Measurements from ENCODE around the gene MAGI2. TPM values are rescaled to one million over a fixed set of nuclear protein-coding genes. Genes with fewer than 3 reads are reported as not detected.

Gene MAGI2
- total and polyA plus RNA-seq, 4 donors: 0.37 to 4.1 (median 1.4) TPM

DNA sequence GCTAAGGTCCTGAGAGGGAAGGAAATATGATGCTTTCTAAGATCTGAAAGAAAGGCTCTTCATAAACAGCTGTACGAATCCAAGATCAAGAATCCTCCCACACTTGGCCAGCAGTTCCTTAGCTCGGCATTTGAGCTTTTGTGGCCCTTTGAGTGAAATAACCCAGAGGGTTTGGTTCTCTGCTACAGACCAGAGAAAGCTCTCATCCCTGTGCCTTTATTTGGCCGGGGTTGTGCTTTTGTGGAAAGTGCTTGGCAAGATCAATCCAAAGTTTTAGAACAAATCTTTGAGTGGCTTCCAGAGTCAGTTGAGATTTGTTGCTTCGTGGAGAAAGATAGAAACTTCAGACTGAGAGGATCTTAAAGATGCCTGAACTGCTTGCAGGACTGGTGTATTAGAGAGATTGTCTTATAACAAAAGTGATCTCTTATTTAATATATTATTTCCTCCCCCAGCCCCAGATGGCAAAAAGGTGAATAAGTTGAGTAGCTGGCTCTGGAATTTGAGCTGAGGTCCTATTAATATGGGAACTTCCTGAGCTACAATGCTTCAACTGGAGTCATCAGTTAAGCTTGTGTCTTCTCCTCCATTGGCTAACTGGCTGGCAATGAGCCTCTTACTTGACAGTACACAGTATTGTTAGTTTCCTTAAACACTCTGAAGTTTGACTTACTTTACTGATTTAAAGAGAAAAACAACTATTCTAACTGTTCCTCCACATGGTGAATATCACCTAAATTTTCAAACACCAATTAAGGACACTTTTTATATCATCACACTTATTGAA, 687.3 kb downstream of the MAGI2 start:
- H3K9me3 ChIP-seq (ENCODE audit: control insufficient read depth in 4 of 4, low read length in 3 of 4): no peaks in the 10 kb centered on the region
- no peak overlapping the region for H3K9ac ChIP-seq (ENCODE audit: low read depth in 1 of 2, low read length in 2 of 2)
- H3K4me3 ChIP-seq (ENCODE audit: low read depth in 1 of 3, low read length in 3 of 3): no peak overlapping the region
- H3K27me3 ChIP-seq (ENCODE audit: control insufficient read depth in 4 of 4, insufficient read depth in 4 of 4, low read length in 3 of 4): no peaks in the 10 kb centered on the region
- no peaks in the 10 kb centered on the region for H3K36me3 ChIP-seq (ENCODE audit: control insufficient read depth in 4 of 4, insufficient read depth in 3 of 4, low read depth in 1 of 4, low read length in 3 of 4)
- DNase-seq (ENCODE audit: low spot score): no peak
- no peak overlapping the region for H3K27ac ChIP-seq (ENCODE audit: low read depth in 1 of 2, low read length in 2 of 2)
- H3K4me1 ChIP-seq (ENCODE audit: control insufficient read depth in 4 of 4, insufficient read depth in 4 of 4, low read length in 3 of 4): peaks cover under 1 to 18% (median 12%) of the 10 kb centered on the region in 4 donors
- TF ChIP-seq SP1 (IDR thresholded peaks at IDR 0.05): no peak
- TF ChIP-seq HNF4G (IDR thresholded peaks at IDR 0.05): no peak
- TF ChIP-seq EGR1 (IDR thresholded peaks at IDR 0.05; ENCODE audit: low read depth in 2 of 2): no peak
- TF ChIP-seq JUND (IDR thresholded peaks at IDR 0.05): no peak
- TF ChIP-seq NR2F2 (IDR thresholded peaks at IDR 0.05): no peak
- no peak for TF ChIP-seq GABPA (IDR thresholded peaks at IDR 0.05 in 1 of 2, conservative IDR thresholded peaks at IDR 0.05 in 1 of 2)
- TF ChIP-seq ZBTB33 (IDR thresholded peaks at IDR 0.05): no peak
- no peak for TF ChIP-seq REST (IDR thresholded peaks at IDR 0.05)
- TF ChIP-seq HNF4A (conservative IDR thresholded peaks at IDR 0.05): no peak
- TF ChIP-seq FOXA1 (IDR thresholded peaks at IDR 0.05): no peak
- TF ChIP-seq, protein P1, sequence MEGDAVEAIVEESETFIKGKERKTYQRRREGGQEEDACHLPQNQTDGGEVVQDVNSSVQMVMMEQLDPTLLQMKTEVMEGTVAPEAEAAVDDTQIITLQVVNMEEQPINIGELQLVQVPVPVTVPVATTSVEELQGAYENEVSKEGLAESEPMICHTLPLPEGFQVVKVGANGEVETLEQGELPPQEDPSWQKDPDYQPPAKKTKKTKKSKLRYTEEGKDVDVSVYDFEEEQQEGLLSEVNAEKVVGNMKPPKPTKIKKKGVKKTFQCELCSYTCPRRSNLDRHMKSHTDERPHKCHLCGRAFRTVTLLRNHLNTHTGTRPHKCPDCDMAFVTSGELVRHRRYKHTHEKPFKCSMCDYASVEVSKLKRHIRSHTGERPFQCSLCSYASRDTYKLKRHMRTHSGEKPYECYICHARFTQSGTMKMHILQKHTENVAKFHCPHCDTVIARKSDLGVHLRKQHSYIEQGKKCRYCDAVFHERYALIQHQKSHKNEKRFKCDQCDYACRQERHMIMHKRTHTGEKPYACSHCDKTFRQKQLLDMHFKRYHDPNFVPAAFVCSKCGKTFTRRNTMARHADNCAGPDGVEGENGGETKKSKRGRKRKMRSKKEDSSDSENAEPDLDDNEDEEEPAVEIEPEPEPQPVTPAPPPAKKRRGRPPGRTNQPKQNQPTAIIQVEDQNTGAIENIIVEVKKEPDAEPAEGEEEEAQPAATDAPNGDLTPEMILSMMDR (IDR thresholded peaks at IDR 0.05; ENCODE audit: low read depth, low read length, missing input control): no peak
- TF ChIP-seq FOXA2 (IDR thresholded peaks at IDR 0.05): no peak
- no peak for TF ChIP-seq MAX (IDR thresholded peaks at IDR 0.05)
- no peak for TF ChIP-seq YY1 (IDR thresholded peaks at IDR 0.05)
- TF ChIP-seq, protein P2, sequence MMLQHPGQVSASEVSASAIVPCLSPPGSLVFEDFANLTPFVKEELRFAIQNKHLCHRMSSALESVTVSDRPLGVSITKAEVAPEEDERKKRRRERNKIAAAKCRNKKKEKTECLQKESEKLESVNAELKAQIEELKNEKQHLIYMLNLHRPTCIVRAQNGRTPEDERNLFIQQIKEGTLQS (IDR thresholded peaks at IDR 0.05): no peak
- no peak for TF ChIP-seq RAD21 (IDR thresholded peaks at IDR 0.05)
- WGBS: 86% methylated on average over 4 of the region's 4 CpGs

Data from liver (tissue), 9 donors.